NCI-H345 treated with DMSO at 0.1 percent for 48 hours (cell line): ENCODE data around the gene TNFRSF19.

ENCODE experiments used
- DNase-seq: peaks from one replicate; lab custom pipeline; 2025; ENCODE audit not compliant: unreplicated experiment; lab: John Stamatoyannopoulos, UW

Gene TNFRSF19

GRCh38 chr13:23600534-23600933 is 30.3 kb downstream of the TNFRSF19 start:
- no peak for DNase-seq

DNA sequence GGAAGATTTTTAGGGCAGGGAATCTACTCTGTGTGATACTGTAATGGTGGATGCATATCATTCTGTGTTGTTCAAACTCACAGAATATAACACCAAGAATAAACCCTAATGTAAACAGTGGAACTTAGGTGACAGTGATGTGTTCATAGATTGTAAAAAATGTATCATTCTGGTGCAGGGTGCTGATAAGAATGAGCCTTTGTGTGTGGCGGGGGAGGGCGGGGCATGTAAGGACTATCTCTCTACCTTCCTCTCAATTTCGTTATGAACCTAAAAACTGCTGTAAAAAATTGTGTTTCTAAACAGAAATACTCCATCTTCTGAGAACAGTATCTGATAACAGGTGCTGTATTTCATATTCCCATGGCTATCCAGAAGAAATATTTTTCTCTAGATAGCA is 35.6 kb downstream of the TNFRSF19 start:
- DNase-seq = no peak

DNA sequence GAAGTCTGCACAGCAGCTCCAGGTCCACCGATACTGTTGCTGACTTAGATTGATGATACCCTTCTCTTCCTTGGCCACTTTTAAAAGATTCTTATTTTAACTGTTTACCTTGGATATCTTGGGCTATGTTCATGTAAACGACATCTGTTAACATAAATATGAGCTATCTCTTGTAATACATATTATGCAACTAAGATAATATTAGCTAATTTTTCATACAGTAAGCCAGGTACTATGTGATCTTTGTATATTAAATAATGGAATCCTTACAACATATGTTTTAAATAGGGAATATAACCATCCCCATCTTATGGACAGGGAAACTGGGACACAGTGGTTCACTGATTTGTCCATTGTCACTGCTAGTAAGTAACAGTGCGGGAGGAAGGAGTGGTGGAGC is 37.9 kb downstream of the TNFRSF19 start:
- DNase-seq = no peak

- DNase-seq = no peak
Observed at GRCh38 chr13:23608701-23609413, 38.6 kb downstream of the TNFRSF19 start.

- no peak for DNase-seq
Observed at GRCh38 chr13:23609414-23609760, 39.2 kb downstream of the TNFRSF19 start.

- no peak for DNase-seq
Observed at GRCh38 chr13:23609874-23610576, 39.8 kb downstream of the TNFRSF19 start.

GRCh38 chr13:23610966-23611491 is 40.8 kb downstream of the TNFRSF19 start:
- no peak for DNase-seq

DNA sequence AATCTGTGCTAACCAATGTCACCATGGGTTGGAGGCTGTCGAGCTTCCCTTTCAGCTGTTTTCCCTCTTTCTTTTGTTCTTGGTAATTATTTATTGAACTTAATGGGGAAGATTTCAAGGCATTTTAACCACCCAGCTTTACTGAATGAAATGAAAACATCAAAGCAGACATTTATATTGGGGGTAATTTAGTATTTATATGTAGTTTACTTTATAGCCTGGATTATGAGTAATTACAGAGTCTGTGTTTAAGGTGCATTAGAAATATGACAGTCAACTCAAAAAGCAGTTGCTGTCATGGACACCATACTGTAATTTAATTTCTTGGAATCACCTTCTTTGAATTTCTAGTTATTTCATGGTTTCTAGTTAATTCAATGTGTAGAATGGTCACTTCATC is 42.0 kb downstream of the TNFRSF19 start:
- DNase-seq = no peak

GRCh38 chr13:23612731-23613130 is 42.5 kb downstream of the TNFRSF19 start:
- DNase-seq = no peak

- DNase-seq = no peak
Observed at GRCh38 chr13:23613596-23613995, 43.4 kb downstream of the TNFRSF19 start.

- no peak for DNase-seq
Observed at GRCh38 chr13:23615395-23616081, 45.3 kb downstream of the TNFRSF19 start.

GRCh38 chr13:23616228-23616627 is 46.0 kb downstream of the TNFRSF19 start:
- no peak for DNase-seq

GRCh38 chr13:23617551-23618024 is 47.4 kb downstream of the TNFRSF19 start:
- DNase-seq = no peak

DNA sequence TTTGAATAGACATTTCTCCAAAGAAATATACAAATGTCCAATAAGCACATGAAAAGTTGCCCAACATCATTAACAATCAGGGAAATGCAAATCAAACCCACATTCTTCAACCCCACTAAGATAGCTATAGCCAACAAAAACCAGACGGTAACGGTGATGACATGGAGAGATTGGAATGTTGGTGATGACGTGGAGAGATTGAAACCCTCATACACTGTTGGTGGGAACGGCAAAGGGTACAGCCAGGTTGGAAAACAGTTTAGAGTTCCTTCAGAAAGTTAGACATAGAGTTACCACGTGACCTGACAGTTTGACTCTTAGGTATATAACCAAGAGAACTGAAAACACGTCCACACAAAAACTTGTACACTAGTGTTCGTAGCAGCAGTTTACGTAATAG is 48.1 kb downstream of the TNFRSF19 start:
- DNase-seq = no peak

- DNase-seq = no peak
Observed at GRCh38 chr13:23619068-23619855, 49.0 kb downstream of the TNFRSF19 start.

DNA sequence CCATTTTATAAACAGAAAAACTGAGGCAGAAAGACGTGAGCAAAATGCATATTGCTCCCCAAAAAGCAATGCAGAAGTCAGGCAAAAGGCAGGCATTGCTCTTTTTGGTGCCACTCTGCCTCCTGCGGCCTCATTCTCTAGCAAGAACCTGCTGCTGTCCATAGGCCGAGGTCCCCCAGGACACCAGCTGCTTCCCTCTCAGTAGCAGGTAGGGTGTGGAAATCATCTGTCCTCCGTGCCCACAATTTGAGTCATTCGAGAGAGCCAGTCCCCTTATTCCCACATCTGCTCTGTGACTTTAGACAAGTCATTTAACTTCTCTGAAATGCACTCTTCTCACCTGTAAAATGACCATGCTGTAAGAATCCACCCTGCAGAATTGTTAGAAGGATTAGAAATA is 50.0 kb downstream of the TNFRSF19 start:
- no peak for DNase-seq

DNA sequence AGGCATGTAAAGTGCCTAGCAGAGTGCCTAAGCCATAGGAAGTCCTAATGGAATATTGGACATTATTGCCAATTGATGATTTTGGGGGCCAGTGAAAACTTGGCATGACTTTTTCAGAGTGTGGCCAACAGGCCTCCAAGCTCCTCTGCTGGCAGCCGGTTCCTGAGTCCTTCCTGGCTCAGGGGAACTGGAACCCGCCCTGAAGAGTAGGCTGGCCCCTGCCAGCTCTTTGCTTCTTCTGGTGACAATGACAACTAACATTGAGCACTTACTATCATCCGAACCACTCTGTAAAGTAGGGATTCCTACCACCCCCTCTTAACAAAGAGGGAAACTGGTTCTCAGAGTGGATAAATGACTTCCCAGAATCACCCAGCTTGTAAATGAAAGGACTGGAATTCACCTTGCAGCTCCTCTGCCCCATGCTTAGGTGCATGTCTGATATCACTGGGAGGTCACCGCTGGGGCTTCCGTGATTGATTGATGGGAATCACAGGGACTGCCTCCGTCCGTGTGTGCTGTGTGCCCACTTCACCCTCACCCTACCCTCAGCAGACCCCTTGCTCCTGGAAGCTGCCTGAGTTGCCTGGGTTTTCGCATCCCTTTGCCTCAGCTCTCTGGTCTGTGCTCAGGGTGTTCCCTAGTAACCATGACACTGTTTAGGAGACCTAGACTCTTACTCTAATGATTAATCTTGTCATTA is 50.6 kb downstream of the TNFRSF19 start:
- DNase-seq = no peak

- no peak for DNase-seq
Observed at GRCh38 chr13:23621316-23621645, 51.1 kb downstream of the TNFRSF19 start.

DNA sequence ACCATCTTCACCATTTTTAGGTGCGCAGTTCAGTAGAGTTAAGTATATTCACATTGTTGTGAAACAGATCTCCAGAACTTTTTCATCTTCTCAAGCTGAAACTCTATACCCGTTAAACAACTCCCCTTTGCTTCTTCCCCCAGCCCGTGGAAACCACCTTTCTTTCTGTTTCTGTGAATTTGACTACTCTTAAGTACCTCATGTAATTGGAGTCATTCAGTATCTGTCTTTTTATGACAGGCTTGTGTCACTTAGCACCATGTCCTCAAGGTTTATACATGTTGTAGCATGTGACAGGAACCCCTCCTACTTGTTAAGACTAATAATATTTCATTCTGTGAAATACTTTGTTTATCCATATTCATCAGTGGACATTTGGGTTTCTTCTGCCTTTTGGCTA is 52.8 kb downstream of the TNFRSF19 start:
- DNase-seq = no peak

GRCh38 chr13:23623394-23623793 is 53.2 kb downstream of the TNFRSF19 start:
- DNase-seq = no peak

DNA sequence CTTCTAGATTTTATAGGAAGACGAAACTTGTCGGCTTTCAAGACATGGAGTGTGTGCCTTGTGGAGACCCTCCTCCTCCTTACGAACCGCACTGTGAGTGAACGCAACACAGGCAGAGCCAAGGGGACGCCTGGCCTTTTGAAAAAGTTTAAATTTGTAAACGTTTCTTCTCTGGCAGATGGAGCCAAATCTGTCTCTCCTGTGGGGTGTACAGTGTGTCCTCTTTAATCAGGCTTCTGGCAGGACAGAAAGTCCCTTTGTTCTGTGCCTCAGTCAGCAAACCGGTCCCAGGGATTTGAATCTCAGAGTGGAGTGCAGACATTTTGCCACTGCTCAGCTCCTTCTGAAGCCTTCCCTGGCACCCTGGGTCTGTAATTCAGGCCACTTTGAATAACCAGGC is 56.5 kb downstream of the TNFRSF19 start:
- DNase-seq = no peak
